CD4-positive, alpha-beta T cell treated with Interferon gamma for 1 hour (primary cell): ENCODE data around the gene COL5A1.

Experiments
- DNase-seq: peaks from one replicate; pipeline ENCODE4 v3.0.0-alpha.2; 2020

Gene COL5A1

GRCh38 chr9:134887686-134888602, 246.3 kb downstream of the COL5A1 start:
- no peak for DNase-seq

DNA sequence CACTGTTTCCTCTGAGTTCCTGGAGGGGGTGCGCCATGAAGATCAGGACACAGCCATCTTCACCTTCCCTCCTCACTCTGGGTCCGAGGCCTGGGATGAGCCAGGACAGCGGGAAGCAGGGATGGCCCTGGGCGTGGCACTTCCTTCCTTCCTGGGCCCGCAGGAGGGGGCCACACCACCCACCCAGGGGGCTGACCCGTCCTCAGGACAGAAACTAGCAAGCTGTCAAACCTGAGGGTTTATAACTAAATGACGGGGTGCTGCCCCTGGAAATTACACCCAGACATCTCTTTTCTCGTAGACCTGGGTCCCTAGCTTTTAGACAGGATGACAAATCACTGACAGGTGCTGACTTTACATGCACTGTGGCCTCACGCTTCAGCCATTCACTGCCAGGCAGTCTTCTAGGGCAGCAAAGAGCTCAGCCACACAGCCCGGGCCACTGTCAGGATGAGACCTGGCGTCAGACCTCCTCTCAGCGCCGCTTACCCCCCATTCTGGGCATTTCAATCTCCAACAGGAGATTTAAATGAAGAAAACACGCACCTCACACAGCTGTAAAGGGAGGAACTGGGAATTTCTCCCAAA, 247.1 kb downstream of the COL5A1 start:
- DNase-seq, result no peak

DNA sequence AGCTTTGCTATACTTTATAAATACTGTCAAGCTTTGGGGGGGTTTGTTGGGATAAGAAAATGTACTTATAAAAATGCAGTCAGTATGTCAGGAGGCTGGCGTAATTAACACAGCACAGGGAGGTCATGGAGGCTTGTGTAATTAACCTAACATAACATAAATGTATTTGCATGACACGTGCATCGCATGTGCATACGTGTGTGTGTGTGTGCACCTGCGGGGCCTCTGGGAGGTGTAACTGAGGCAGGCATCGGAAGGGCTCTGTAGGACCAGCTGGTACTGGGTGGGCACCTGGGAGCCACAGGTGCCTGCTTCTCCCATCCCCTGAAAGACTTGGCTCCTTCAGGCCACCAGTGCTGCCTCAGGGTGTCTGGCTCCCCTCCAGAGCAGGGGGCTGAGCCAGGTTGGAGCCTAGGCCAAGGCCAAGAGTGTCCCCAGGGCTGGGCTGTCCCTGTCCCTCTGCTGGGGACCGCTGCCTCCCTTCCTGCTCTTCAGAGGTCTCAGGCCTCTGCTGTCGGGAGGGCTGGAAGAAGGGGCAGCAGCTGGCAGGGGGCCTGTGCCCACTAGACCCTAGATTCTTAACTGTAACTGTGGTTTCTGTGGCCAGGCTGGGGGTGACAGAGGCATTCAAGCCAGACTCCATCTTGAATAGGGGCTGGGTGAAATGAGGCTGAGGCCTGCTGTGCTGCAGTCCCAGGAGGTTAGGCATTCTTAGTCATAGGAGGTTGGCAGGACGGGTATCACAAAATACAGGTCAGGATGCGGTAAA, 248.0 kb downstream of the COL5A1 start:
- DNase-seq, result no peak

- DNase-seq, result no peak
These were observed 248.5 kb downstream of the COL5A1 start for GRCh38 chr9:134890155-134890495.

DNA sequence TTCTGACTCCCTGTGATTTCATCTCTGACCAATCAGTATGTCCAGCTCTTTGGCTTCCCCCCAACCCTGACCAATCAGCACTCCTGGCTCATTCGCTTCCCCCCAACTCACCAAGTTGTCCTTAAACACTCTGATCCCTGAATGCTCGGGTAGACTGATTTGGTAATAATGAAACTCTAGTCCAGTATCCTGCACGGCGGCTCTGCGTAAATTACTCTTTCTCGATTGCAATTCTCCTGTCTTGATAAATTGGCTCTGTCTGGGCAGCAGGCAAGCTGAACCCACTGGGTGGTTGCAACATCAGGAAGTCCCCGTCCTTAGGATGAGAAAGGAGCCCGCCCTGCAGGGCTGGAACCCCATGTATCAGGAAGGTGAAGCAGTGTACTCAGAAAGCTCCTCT, 249.4 kb downstream of the COL5A1 start:
- no peak for DNase-seq

DNA sequence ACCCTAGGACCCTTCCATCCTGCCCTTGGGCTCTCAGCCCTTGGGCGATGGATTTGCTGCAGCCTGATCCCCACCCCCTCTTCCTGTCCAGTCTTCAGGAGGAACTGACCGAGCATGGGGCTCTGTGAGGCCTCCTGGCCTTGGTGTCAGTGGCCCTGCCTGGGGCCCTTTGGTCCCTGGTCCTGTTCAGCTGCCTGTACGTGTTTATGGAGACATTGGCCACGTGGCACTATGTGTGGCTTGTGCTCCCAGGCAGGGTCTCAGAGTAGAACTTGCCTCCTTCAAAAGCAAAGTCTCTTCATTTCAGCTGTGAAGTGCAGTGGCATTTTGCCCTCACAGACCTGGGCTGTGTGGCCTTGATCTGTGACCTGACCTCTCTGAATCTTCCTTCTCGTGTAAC, 250.1 kb downstream of the COL5A1 start:
- DNase-seq, result no peak

DNA sequence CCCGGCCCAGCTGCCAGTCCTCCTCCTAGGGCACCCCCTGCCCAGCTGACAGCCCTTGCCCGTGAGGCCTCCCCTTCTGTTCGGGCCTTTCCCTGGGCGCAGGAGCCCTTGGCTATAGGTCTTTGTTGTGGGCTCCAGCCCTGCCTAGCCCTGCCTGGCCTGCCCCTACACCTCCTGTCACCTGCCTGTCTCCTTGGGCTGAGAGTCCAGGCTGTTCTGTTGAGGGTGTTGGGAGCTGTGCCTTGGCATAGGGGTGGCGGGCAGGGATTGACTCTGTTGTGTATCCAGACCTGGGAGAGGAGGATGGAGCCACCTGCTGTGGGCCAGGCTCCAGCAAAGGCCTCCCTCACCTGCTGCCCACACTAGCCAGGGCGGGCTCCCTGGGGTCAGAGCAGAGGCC, 250.6 kb downstream of the COL5A1 start:
- DNase-seq, result no peak

GRCh38 chr9:134892820-134893420, 251.3 kb downstream of the COL5A1 start:
- DNase-seq, result no peak
